KOPT-K1 (cell line): ENCODE measurements around the gene EYA3.

Experiments
- H3K27ac ChIP-seq: fragments of 200-600 bp; sonication (generic); 2 replicates; pipeline ENCODE4 v1.5.1; 2016; ENCODE audit warnings: antibody characterized with exemption, mild to moderate bottlenecking, low read depth, low read length; ENCODE audit not compliant: poor library complexity, severe bottlenecking
- H3K36me3 ChIP-seq: fragments of 200-600 bp; sonication (generic); 2 replicates; pipeline ENCODE4 v1.5.1; 2017; ENCODE audit warnings: antibody characterized with exemption, mild to moderate bottlenecking, low read length, moderate library complexity; ENCODE audit not compliant: insufficient read depth
- H3K9me3 ChIP-seq: fragments of 200-600 bp; sonication (generic); 2 replicates; pipeline ENCODE4 v1.5.1; 2017; ENCODE audit warnings: antibody characterized with exemption, low read length, mild to moderate bottlenecking; ENCODE audit not compliant: insufficient read depth, poor library complexity, severe bottlenecking

The EYA3 gene

GRCh38 chr1:27961646-27962221 lies 126.7 kb downstream of the EYA3 start:
- no peak overlapping the region for H3K27ac ChIP-seq
- no peaks in the 10 kb centered on the region for H3K9me3 ChIP-seq
- peaks cover 28% of the 10 kb centered on the region; the same call in 1 of the 2 replicates for H3K36me3 ChIP-seq

- no peaks in the 10 kb centered on the region for H3K9me3 ChIP-seq
- H3K36me3 ChIP-seq = peaks cover 22% of the 10 kb centered on the region; the same call in 1 of the 2 replicates
- no peak overlapping the region for H3K27ac ChIP-seq
Measured at GRCh38 chr1:27960762-27961645, 127.4 kb downstream of the EYA3 start.

- peaks cover 13% of the 10 kb centered on the region; the same call in 1 of the 2 replicates for H3K36me3 ChIP-seq
- peak within 1 kb of the TSS; percentile 57 for H3K27ac ChIP-seq
- H3K9me3 ChIP-seq = no peaks in the 10 kb centered on the region
Measured at GRCh38 chr1:27959792-27960603, 128.4 kb downstream of the EYA3 start, which contains the start of gene XKR8. TSS of gene XKR8 (plus strand) at chr1:27959973. CDS start at chr1:27960070, 97 bp downstream.

GRCh38 chr1:27958513-27958912 lies 129.9 kb downstream of the EYA3 start:
- Histone ChIP-seq H3K36me3 (peaks cover 3% of the 10 kb centered on the region; the same call in 1 of the 2 replicates), H3K27ac (no peak overlapping the region), H3K9me3 (no peaks in the 10 kb centered on the region)

GRCh38 chr1:27957655-27958054 lies 130.8 kb downstream of the EYA3 start:
- H3K27ac ChIP-seq = no peak overlapping the region
- H3K9me3 ChIP-seq = no peaks in the 10 kb centered on the region
- no peaks in the 10 kb centered on the region for H3K36me3 ChIP-seq

- Histone ChIP-seq H3K9me3 (no peaks in the 10 kb centered on the region), H3K27ac (no peak overlapping the region), H3K36me3 (no peaks in the 10 kb centered on the region)
Measured at GRCh38 chr1:27956761-27957160, 131.6 kb downstream of the EYA3 start.

GRCh38 chr1:27955076-27955475 lies 133.3 kb downstream of the EYA3 start:
- Histone ChIP-seq H3K9me3 (no peaks in the 10 kb centered on the region), H3K27ac (no peak overlapping the region), H3K36me3 (no peaks in the 10 kb centered on the region)

GRCh38 chr1:27954186-27954585 lies 134.2 kb downstream of the EYA3 start:
- Histone ChIP-seq H3K27ac (no peak overlapping the region), H3K9me3 (no peaks in the 10 kb centered on the region), H3K36me3 (no peaks in the 10 kb centered on the region)

GRCh38 chr1:27952147-27952546 lies 136.3 kb downstream of the EYA3 start:
- Histone ChIP-seq H3K27ac (no peak overlapping the region), H3K36me3 (no peaks in the 10 kb centered on the region), H3K9me3 (no peaks in the 10 kb centered on the region)

GRCh38 chr1:27951396-27951795 lies 137.0 kb downstream of the EYA3 start:
- H3K9me3 ChIP-seq = no peaks in the 10 kb centered on the region
- H3K27ac ChIP-seq = no peak overlapping the region
- H3K36me3 ChIP-seq = no peaks in the 10 kb centered on the region

GRCh38 chr1:27949027-27949426 lies 139.4 kb downstream of the EYA3 start:
- Histone ChIP-seq H3K27ac (no peak overlapping the region), H3K9me3 (no peaks in the 10 kb centered on the region), H3K36me3 (no peaks in the 10 kb centered on the region)

- no peak overlapping the region for H3K27ac ChIP-seq
- no peaks in the 10 kb centered on the region for H3K9me3 ChIP-seq
- H3K36me3 ChIP-seq = no peaks in the 10 kb centered on the region
Measured at GRCh38 chr1:27945020-27945419, 143.4 kb downstream of the EYA3 start.

- no peaks in the 10 kb centered on the region for H3K36me3 ChIP-seq
- H3K27ac ChIP-seq = no peak overlapping the region
- H3K9me3 ChIP-seq = no peaks in the 10 kb centered on the region
Measured at GRCh38 chr1:27941671-27942540, 146.5 kb downstream of the EYA3 start.

- Histone ChIP-seq H3K36me3 (no peaks in the 10 kb centered on the region), H3K27ac (no peak overlapping the region), H3K9me3 (no peaks in the 10 kb centered on the region)
Measured at GRCh38 chr1:27940870-27941560, 147.4 kb downstream of the EYA3 start.
